SK-N-SH (cell line): ENCODE results near the gene CD81. TPM values are rescaled to one million over a fixed set of nuclear protein-coding genes. Genes with fewer than 3 reads are reported as not detected.

Source experiments
- CTCF ChIA-PET: fragments of 300-600, 350-600 bp; formaldehyde crosslinking; extraction: SDS; loops from one replicate; lab custom pipeline; 2021; lab: Yijun Ruan, JAX
- POLR2A ChIA-PET: fragments of 350-600 bp; sonication (Branson Sonifier 250); formaldehyde crosslinking; extraction: SDS; loops from one replicate; lab custom pipeline; 2020; ENCODE audit warnings: antibody characterized with exemption, inconsistent platforms; lab: Yijun Ruan, JAX
- DNase-seq: peaks from one replicate; pipeline ENCODE4 v3.0.0; 2012
- H2AFZ ChIP-seq: fragments of 200-600 bp; sonication (generic); 2 replicates; pipeline ENCODE4 v1.8.1; 2016; ENCODE audit warnings: antibody characterized with exemption, mild to moderate bottlenecking, low read depth
- H3F3A ChIP-seq: fragments of 200-600 bp; sonication (generic); replicated peaks from 2 replicates; pipeline ENCODE3; 2016; ENCODE audit warnings: antibody characterized with exemption, mild to moderate bottlenecking; ENCODE audit not compliant: insufficient read depth
- H3K27ac ChIP-seq, 2 experiments: fragments of 200-500 bp in 1 of 2; fragments of 200-600 bp in 1 of 2; sonication (Bioruptor generic) in 1 of 2; sonication (generic), shearing (Covaris generic) in 1 of 2; 2 replicates each; pipeline versions ENCODE4 v1.5.1 to v1.6.1; 2014 to 2016; ENCODE audit warnings: low read depth in 2 of 2, inconsistent platforms in 1 of 2, low read length in 1 of 2, mild to moderate bottlenecking in 1 of 2, mixed read lengths in 1 of 2
- H3K27me3 ChIP-seq: fragments of 200-600 bp; sonication (generic), shearing (Covaris generic); 2 replicates; pipeline ENCODE4 v1.6.1; 2016; ENCODE audit warnings: mixed run types; ENCODE audit not compliant: insufficient read depth
- H3K36me3 ChIP-seq, 2 experiments: fragments of 200-500 bp in 1 of 2; fragments of 200-600 bp in 1 of 2; sonication (Bioruptor generic) in 1 of 2; sonication (generic) in 1 of 2; replicated peaks in 1 of 2; 2 replicates each; pipeline versions ENCODE3 to v1.5.1; 2014 to 2016; ENCODE audit warnings: low read length in 1 of 2, mild to moderate bottlenecking in 1 of 2; ENCODE audit not compliant: insufficient read depth in 2 of 2, control insufficient read depth in 1 of 2
- H3K4me1 ChIP-seq, 2 experiments: fragments of 200-500 bp in 1 of 2; fragments of 200-600 bp in 1 of 2; sonication (Bioruptor generic) in 1 of 2; sonication (generic), shearing (Covaris generic) in 1 of 2; 2 replicates each; pipeline versions ENCODE4 v1.5.1 to v1.6.1; 2014 to 2016; ENCODE audit warnings: low read depth in 1 of 2, low read length in 1 of 2, mixed run types in 1 of 2; ENCODE audit not compliant: insufficient read depth in 2 of 2, control insufficient read depth in 1 of 2
- H3K4me2 ChIP-seq: fragments of 200-600 bp; sonication (generic), shearing (Covaris generic); 2 replicates; pipeline ENCODE4 v1.6.1; 2017; ENCODE audit warnings: mixed run types
- H3K4me3 ChIP-seq, 2 experiments: fragments of 200-500 bp in 1 of 2; fragments of 200-600 bp in 1 of 2; sonication (Bioruptor generic) in 1 of 2; sonication (generic), shearing (Covaris generic) in 1 of 2; 2 replicates each; pipeline versions ENCODE4 v1.5.1 to v1.8.1; 2014 to 2016; ENCODE audit warnings: low read depth in 2 of 2, inconsistent platforms in 1 of 2, low read length in 1 of 2, mild to moderate bottlenecking in 1 of 2, mixed read lengths in 1 of 2, moderate library complexity in 1 of 2
- H3K79me2 ChIP-seq: fragments of 200-600 bp; sonication (generic); 2 replicates; pipeline ENCODE4 v1.8.1; 2017; ENCODE audit warnings: mild to moderate bottlenecking; ENCODE audit not compliant: insufficient read depth
- H3K9ac ChIP-seq: fragments of 200-600 bp; sonication (generic); 2 replicates; pipeline ENCODE4 v1.6.1; 2017; ENCODE audit warnings: mixed run types
- H3K9me2 ChIP-seq: fragments of 200-600 bp; sonication (generic); 2 replicates; pipeline ENCODE4 v1.6.1; 2017; ENCODE audit warnings: mixed run types
- H3K9me3 ChIP-seq: fragments of 200-600 bp; sonication (generic); 2 replicates; pipeline ENCODE4 v1.6.1; 2017; ENCODE audit warnings: mixed run types, mild to moderate bottlenecking, moderate library complexity
- H4K20me1 ChIP-seq: fragments of 200-600 bp; sonication (generic); 2 replicates; pipeline ENCODE4 v1.6.1; 2017; ENCODE audit warnings: mild to moderate bottlenecking, mixed run types; ENCODE audit not compliant: insufficient read depth
- CHD2 ChIP-seq: fragments of 150-350 bp; IDR thresholded peaks from 2 replicates; pipeline ENCODE4 v1.6.1; 2018; ENCODE audit warnings: low read length; ENCODE audit not compliant: partially characterized antibody
- FOXM1 ChIP-seq: IDR thresholded peaks from 2 replicates; pipeline ENCODE4 v1.4.0; 2012; ENCODE audit warnings: low read depth, mild to moderate bottlenecking
- GABPA ChIP-seq: IDR thresholded peaks from 2 replicates; pipeline ENCODE4 v1.4.0; 2012; ENCODE audit warnings: low read depth, mild to moderate bottlenecking
- MXI1 ChIP-seq: IDR thresholded peaks from 2 replicates; pipeline ENCODE4 v1.6.1; 2012; ENCODE audit warnings: mild to moderate bottlenecking, low read depth, low read length, improper control_type of control experiment
- POLR2AphosphoS5 ChIP-seq: IDR thresholded peaks from 2 replicates; pipeline ENCODE4 v1.6.1; 2012; ENCODE audit warnings: low read depth, low read length
- RAD21 ChIP-seq: IDR thresholded peaks from 2 replicates; pipeline ENCODE4 v1.6.1; 2012; ENCODE audit warnings: mild to moderate bottlenecking, low read length
- RFX5 ChIP-seq: IDR thresholded peaks from 2 replicates; pipeline ENCODE4 v1.6.1; 2012; ENCODE audit warnings: mild to moderate bottlenecking, improper control_type of control experiment, low read length
- RXRA ChIP-seq: IDR thresholded peaks from 2 replicates; pipeline ENCODE4 v1.4.0; 2012; ENCODE audit warnings: low read depth, mild to moderate bottlenecking, borderline replicate concordance
- TCF12 ChIP-seq: IDR thresholded peaks from 2 replicates; pipeline ENCODE4 v1.4.0; 2012
- TEAD4 ChIP-seq: IDR thresholded peaks from 2 replicates; pipeline ENCODE4 v1.4.0; 2012; ENCODE audit warnings: mild to moderate bottlenecking, borderline replicate concordance; ENCODE audit not compliant: insufficient read depth
- YY1 ChIP-seq: IDR thresholded peaks from 2 replicates; pipeline ENCODE4 v1.4.0; 2012; ENCODE audit warnings: low read depth, mild to moderate bottlenecking
- WGBS: methylation state at CpG from one replicate; pipeline ENCODE4 v1.1.6; 2017; ENCODE audit warnings: low lambda C conversion rate; 5-methylcytosine and 5-hydroxymethylcytosine counted together
- polyA plus RNA-seq, 3 experiments: library from polyadenylated mRNA; depleted of rRNA; stranded (reverse); fragments of >200 nt; gene quantifications; 2 replicates each; pipeline ENCODE4 v1.2.3, GENCODE V29; 2012
- TF ChIP-seq, protein P1 (sequence below): IDR thresholded peaks from 2 replicates; pipeline ENCODE4; 2012
- TF ChIP-seq, protein P2 (sequence below): fragments of 150-350 bp; IDR thresholded peaks from 2 replicates; pipeline ENCODE4 v1.6.1; 2017; ENCODE audit warnings: antibody characterized with exemption, low read length, low read depth, borderline replicate concordance
- TF ChIP-seq, protein P3 (sequence below): IDR thresholded peaks from 2 replicates; pipeline ENCODE4 v1.6.1; 2012; ENCODE audit warnings: mild to moderate bottlenecking, low read depth, low read length, moderate library complexity
- TF ChIP-seq, protein P4 (sequence below): IDR thresholded peaks from 2 replicates; pipeline ENCODE4 v1.4.0; 2012; ENCODE audit warnings: low read depth, borderline replicate concordance

CD81 gene
- polyA plus RNA-seq, 1 of the 3 experiments (the other 2 are of a cell fraction): 517 TPM

DNA sequence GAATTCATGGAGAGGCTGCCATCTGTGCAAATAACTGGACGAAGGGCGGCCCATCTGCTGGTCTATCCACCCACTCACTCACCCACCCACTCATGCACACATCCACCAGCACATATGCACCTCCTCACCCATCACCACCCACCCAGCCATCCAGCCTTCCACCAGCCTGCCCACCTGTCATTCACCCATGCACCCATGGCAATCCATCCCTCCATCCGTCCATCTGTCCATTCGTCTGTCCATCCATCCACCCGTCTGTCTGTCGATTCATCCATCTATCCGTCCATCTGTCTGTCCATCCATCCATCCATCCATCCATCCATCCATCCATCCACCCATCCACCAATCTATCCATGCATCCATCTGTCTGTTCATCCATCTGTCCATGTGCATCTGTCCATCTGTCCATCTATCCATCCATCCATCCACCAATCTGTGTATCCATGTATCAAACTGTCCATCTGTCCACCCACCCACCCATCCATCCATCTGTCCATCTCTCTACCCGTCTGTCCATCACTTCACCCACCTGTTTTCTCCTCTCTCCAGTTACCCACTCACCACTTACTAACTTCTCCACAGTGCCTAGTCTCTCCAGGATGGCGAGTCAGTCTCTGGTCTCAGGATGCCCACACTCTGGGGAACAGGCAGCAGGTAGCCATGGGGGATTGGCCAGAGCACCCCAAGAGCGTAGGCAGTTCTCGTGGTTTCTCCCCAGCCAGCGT is 58.3 kb downstream of the CD81 start:
- no peaks in the 10 kb centered on the region for H3K9me2 ChIP-seq
- no peak for DNase-seq
- ChIA-PET POLR2A (no interaction called here), CTCF (interaction anchor here (1.1 to 3.3 kb wide), 2 partner anchors 9 to 15 kb away, joined by 3 to 16 read pairs; partner anchors contain the start of gene KCNQ1)
- H3K4me2 ChIP-seq: no peak overlapping the region
- H4K20me1 ChIP-seq: no peaks in the 10 kb centered on the region
- H3K36me3 ChIP-seq: no peaks in the 10 kb centered on the region
- H3K27ac ChIP-seq: no peak overlapping the region
- no peaks in the 10 kb centered on the region for H3K79me2 ChIP-seq
- H3F3A ChIP-seq: no peaks in the 10 kb centered on the region
- no peaks in the 10 kb centered on the region for H3K27me3 ChIP-seq
- TF ChIP-seq MXI1: no peak
- TF ChIP-seq YY1: no peak
- no peak for TF ChIP-seq GABPA
- no peak for TF ChIP-seq TEAD4
- no peak for TF ChIP-seq TCF12
- TF ChIP-seq RXRA: no peak
- TF ChIP-seq, protein P1, sequence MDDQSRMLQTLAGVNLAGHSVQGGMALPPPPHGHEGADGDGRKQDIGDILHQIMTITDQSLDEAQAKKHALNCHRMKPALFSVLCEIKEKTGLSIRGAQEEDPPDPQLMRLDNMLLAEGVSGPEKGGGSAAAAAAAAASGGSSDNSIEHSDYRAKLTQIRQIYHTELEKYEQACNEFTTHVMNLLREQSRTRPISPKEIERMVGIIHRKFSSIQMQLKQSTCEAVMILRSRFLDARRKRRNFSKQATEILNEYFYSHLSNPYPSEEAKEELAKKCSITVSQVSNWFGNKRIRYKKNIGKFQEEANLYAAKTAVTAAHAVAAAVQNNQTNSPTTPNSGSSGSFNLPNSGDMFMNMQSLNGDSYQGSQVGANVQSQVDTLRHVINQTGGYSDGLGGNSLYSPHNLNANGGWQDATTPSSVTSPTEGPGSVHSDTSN: no peak
- TF ChIP-seq, protein P2, sequence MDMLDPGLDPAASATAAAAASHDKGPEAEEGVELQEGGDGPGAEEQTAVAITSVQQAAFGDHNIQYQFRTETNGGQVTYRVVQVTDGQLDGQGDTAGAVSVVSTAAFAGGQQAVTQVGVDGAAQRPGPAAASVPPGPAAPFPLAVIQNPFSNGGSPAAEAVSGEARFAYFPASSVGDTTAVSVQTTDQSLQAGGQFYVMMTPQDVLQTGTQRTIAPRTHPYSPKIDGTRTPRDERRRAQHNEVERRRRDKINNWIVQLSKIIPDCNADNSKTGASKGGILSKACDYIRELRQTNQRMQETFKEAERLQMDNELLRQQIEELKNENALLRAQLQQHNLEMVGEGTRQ: no peak
- TF ChIP-seq FOXM1: no peak
- H3K4me1 ChIP-seq: no peaks in the 10 kb centered on the region
- no peak overlapping the region for H3K9ac ChIP-seq
- no peaks in the 10 kb centered on the region for H3K9me3 ChIP-seq
- no peak overlapping the region for H2AFZ ChIP-seq
- WGBS: 37% methylated on average over 9 of the region's 12 CpGs
- H3K4me3 ChIP-seq: no peak overlapping the region

DNA sequence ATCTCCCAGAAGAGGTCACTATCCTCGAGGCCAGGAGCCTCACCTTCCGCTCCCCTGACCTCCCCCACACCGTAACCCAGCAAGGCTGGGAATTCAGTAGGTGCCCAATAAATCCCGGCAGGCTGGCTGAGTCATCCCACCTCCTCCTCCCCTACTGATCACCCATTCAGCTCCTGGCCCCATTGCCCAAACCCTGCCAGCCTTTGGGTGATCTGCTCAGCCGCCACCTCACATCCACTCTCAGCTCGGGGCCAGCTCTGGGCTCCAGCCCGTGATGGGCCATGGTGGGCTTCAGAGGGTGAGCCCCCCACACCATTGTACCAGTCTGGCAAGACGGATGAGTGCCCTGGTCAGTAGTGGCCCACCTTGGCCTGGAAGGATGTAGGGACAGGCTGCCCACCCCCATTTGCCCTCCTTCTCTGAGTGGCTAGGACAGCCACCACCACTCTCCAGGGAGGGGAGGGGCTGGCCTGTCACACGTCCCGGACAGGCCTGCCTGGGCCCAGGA is 59.0 kb downstream of the CD81 start:
- TF ChIP-seq YY1: no peak
- TF ChIP-seq, protein P3, sequence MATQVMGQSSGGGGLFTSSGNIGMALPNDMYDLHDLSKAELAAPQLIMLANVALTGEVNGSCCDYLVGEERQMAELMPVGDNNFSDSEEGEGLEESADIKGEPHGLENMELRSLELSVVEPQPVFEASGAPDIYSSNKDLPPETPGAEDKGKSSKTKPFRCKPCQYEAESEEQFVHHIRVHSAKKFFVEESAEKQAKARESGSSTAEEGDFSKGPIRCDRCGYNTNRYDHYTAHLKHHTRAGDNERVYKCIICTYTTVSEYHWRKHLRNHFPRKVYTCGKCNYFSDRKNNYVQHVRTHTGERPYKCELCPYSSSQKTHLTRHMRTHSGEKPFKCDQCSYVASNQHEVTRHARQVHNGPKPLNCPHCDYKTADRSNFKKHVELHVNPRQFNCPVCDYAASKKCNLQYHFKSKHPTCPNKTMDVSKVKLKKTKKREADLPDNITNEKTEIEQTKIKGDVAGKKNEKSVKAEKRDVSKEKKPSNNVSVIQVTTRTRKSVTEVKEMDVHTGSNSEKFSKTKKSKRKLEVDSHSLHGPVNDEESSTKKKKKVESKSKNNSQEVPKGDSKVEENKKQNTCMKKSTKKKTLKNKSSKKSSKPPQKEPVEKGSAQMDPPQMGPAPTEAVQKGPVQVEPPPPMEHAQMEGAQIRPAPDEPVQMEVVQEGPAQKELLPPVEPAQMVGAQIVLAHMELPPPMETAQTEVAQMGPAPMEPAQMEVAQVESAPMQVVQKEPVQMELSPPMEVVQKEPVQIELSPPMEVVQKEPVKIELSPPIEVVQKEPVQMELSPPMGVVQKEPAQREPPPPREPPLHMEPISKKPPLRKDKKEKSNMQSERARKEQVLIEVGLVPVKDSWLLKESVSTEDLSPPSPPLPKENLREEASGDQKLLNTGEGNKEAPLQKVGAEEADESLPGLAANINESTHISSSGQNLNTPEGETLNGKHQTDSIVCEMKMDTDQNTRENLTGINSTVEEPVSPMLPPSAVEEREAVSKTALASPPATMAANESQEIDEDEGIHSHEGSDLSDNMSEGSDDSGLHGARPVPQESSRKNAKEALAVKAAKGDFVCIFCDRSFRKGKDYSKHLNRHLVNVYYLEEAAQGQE: no peak
- TF ChIP-seq, protein P4, sequence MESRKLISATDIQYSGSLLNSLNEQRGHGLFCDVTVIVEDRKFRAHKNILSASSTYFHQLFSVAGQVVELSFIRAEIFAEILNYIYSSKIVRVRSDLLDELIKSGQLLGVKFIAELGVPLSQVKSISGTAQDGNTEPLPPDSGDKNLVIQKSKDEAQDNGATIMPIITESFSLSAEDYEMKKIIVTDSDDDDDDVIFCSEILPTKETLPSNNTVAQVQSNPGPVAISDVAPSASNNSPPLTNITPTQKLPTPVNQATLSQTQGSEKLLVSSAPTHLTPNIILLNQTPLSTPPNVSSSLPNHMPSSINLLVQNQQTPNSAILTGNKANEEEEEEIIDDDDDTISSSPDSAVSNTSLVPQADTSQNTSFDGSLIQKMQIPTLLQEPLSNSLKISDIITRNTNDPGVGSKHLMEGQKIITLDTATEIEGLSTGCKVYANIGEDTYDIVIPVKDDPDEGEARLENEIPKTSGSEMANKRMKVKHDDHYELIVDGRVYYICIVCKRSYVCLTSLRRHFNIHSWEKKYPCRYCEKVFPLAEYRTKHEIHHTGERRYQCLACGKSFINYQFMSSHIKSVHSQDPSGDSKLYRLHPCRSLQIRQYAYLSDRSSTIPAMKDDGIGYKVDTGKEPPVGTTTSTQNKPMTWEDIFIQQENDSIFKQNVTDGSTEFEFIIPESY: no peak
- no peak for TF ChIP-seq RAD21
- TF ChIP-seq, protein P1: no peak
- no peak for TF ChIP-seq GABPA
- no peak for TF ChIP-seq RFX5
- TF ChIP-seq CHD2: no peak
- no peak for TF ChIP-seq POLR2AphosphoS5
- no peaks in the 10 kb centered on the region for H3K36me3 ChIP-seq
- ChIA-PET CTCF (interaction anchor here (1.1 to 3.3 kb wide), 4 partner anchors 9 to 97 kb away, joined by 3 to 19 read pairs (median 12); partner anchors contain the start of gene KCNQ1), POLR2A (no interaction called here)
- H3F3A ChIP-seq: no peaks in the 10 kb centered on the region
- WGBS: 20% methylated on average over 2 of the region's 10 CpGs
- no peaks in the 10 kb centered on the region for H4K20me1 ChIP-seq
- no peaks in the 10 kb centered on the region for H3K9me2 ChIP-seq
- no peaks in the 10 kb centered on the region for H3K9me3 ChIP-seq
- no peak overlapping the region for H2AFZ ChIP-seq
- no peak overlapping the region for H3K9ac ChIP-seq
- no peak overlapping the region for H3K4me2 ChIP-seq
- H3K4me1 ChIP-seq: no peaks in the 10 kb centered on the region
- H3K27ac ChIP-seq: no peak overlapping the region
- no peak for DNase-seq
- no peaks in the 10 kb centered on the region for H3K27me3 ChIP-seq
- no peak overlapping the region for H3K4me3 ChIP-seq
- H3K79me2 ChIP-seq: no peaks in the 10 kb centered on the region
